Stimulated activated naive CD8-positive, alpha-beta T cell treated with anti-CD3 and anti-CD28 coated beads, Interleukin-15, Interleukin-2, amounts not matched to agents 100 U/mL and 50 U/mL, for 24 hours (primary cell): Measurements from ENCODE around the gene PCBD1.

Source experiments
- ATAC-seq: fragments of 150-1000 bp; cut with Tn5 transposase; one replicate; pipeline ENCODE4 v1.10.0; 2021
- DNase-seq: peaks from one replicate; pipeline ENCODE4 v3.0.0; 2021

PCBD1 gene

DNA sequence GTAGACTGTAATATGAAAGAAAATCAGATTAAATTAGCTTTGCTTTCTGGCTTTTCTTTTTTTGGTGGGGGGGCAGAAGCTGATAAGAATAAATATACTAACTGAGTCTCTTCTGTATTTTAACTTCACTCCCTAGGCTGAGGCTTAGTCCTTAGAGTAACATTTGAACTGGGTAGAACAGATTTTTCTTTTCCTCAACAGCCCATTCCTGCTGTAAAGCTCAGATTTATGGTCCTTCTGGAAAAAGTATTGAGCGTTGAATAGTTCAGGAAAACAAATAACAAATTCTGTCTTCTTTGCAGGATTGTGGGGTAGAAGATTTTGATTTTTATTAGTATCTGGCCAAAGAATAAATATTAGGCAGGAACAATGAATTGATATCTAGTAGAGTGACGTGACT, 54.8 kb downstream of the PCBD1 start:
- no peak for ATAC-seq

More for the DNA sequence above, 54.8 kb downstream of the PCBD1 start:
- DNase-seq, result no peak
